GM21423 (cell line): ENCODE measurements around the gene PLSCR3.
"Not testable (repeated sequence)": the region's sequence is repeated elsewhere in the genome, so short reads cannot be mapped to it uniquely, and the experiment has no call there.

Experiments
- ATAC-seq: cut with Tn5 transposase; IDR thresholded peaks from one replicate; pipeline ENCODE4 v1.9.1; 2021; ENCODE audit warnings: mild to moderate bottlenecking, moderate library complexity; ENCODE audit not compliant: unreplicated experiment

The PLSCR3 gene

DNA sequence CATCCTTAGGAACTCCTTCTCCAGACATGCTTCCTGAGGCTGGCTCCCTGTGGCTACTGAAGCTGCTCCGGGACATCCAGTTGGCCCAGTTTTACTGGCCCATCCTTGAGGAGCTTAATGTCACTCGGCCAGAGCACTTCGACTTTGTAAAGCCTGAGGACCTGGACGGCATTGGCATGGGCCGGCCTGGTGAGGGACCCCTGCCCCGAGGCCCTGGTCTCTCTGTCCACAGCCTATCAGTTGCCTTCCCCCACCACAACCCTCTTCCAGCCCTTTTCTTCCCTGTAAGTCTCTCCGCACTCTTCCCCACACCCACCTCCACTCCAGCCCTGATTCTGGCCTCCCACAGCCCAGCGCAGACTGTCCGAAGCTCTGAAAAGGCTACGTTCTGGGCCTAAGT, 11.4 kb downstream of the PLSCR3 start:
- no peak for ATAC-seq

DNA sequence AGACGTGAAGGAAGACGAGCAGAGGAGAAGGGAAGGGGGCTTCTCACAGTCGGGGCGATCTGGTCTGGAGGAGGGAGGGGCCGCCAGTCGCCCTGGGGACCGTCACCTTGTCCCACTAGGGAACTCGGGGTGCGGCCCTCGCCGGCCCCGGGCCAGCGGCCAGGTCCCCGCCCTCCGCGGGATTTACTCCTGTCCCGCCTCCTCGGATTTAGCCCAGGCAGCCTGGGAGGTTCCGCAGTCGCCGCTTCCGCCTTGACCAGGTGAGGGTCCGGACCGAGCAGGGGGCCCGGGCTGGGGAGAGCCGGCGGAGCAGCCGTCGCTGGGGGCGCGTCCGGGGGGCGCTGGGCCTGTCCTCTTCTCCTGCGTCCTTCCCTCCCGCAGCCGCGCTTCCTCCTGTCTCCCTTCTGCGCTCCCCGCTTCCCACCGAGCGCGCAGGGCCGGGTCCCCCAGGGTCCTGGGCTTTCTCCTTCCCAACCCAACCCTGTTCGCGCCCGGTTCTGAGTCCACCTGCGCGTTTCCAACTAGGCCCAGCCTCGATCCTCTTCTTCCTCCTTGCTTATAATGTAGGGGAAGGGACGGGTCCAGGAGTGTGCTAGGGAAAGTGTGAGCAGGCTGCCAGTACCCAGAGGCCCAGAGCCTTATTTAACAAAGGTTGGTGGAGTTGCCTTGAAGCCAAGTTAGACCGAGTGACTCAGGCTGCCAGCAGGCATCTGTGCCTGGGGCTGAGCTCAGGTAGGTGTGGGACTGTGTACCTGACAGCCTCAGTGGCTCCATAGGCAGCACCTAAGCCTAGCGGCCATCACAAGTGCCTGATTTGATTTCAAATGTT, 13.3 kb downstream of the PLSCR3 start, which contains the start of gene TNK1:
Gene TNK1 (plus strand): TSS at position 235 of the 829 bp plus-strand sequence. CDS start 1,838 bp downstream, outside the sequence.
- no peak for ATAC-seq

DNA sequence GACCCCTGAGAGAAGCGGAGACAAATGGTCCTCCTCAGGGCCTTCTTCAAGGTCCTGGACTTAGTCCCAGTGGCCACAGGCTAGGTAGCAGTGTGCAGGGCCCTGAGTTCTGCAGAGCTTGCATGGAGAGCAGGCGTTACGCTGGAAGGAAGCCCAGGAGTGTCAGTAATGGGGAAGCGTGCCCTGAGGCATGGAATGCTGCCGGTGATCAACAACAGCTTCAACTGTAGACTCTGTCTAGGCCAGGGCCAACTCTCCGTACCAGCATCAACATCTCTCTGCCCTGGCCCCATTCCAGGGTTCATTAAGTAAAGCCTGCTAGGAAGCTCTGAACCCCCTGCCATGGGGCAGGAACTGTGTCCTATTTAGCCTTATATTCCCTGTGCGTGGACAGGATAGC, 14.0 kb downstream of the PLSCR3 start:
- no peak for ATAC-seq

DNA sequence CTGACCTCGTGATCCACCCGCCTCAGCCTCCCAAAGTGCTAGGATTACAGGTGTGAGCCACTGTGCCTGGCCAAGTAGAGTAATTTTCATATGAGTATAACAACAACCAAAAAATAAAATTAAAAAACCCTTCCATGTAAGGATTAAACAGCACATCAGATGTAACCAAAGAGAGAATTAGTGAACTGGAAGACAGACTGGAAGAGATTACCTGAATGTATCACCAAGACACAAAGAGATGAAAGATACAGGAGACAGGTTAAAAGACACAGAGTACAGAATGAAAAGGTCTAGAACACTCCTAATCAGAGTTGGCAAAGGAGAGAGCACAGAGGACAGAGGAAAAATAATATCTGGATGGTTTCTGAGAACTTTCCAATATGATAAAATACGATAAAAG, 15.2 kb downstream of the PLSCR3 start:
- no peak for ATAC-seq

DNA sequence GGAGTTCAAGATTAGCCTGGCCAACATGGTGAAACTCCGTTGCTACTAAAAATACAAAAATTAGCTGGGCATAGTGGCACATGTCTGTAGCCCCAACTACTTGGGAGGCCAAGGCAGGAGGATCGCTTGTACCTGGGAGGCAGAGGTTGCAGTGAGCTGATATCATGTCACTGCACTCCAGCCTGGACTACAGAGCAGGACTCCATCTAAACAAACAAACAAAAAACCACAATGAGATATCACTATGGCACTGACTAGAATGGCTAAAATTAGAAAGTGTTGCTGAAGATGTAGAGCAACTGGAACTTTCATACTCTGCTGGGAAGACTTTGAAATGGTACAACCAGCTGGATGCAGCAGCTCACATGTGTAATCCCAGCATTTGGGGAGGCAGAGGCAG, 20.0 kb downstream of the PLSCR3 start:
- no peak for ATAC-seq

DNA sequence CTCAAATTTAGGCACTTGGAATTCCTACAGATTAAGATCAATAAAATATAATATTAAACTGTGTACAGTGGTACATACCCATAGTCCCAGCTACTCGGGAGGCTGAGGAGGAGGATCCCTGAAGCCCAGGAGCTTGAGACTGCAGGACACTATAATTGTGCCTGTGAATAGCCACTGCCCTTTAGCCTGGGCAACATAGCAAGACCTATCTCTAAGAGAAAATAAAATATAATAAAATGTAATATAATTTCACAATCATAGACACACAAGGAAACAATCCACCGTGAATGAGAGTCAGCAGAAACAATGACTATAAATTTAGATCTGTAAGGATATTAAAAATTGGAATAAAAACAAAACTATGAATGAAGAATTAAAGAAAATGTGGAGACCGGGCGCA, 23.5 kb downstream of the PLSCR3 start:
- no peak for ATAC-seq

DNA sequence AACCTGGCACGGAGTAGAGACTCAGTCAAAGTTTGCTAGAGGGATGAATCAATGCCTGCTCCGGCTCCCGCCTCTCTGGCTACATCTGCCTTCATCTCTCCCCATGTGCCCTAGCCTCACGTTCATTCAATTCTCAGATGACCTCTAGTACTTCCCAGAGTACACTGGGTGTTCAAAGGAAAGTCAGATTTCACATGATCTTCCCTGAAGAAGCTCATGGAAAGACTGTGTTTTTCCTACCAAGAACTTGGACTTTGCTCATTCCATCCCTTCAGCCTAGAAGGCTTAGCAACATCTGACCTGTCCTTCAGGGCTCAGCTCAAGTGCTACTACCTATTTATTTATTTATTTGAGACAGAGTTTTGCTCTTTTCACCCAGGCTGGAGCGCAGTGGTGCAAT, 24.5 kb downstream of the PLSCR3 start:
- ATAC-seq: no peak

DNA sequence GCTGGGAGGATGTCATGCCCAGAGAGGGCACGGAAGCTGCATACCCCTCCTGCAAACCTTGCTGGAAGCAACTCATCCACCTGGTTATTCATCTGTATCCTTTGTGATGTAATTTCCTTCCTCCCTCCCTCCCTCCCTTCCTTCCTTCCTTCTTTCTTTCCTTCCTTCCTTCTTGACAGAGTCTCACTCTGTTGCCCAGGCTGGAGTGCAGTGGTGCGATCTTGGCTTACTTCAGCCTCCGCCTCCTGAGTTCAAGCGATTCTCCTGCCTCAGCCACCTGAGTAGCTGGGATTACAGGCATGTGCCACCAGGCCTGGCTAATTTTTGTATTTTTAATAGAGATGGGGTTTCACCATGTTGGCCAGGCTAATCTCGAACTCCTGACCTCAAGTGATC, 25.7 kb downstream of the PLSCR3 start:
- ATAC-seq: not testable (repeated sequence)

DNA sequence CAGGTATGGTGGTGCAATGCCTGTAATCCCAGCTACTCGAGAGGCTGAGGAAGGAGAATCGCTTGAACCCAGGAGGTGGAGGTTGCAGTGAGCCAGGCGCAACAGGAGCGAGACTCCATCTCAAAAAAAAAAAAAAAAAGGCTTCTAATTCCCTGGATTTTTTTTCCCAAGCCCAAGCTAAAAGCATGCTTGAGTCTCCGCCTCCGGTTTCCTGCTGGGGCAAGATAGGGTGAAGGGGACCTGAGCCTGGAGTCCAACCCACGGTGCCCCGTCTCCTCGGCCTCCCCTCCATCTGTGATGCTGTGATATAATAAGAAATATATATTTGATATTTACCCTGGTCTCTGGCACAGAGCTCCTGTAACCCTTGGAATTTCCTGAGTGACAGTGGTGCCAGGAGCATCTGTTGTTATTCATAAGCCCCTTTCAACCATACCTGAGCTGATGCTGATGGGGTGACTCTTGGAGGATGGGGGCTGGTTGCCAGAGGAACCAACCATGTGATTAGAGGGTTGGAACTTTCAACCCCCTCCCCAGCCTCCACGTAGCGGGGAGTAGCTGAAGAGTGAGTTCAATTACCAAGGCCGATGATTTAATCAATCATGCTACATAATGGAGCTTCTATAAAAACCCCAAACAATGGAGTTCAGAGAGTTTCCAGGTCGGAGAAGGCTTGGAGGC, 26.3 kb downstream of the PLSCR3 start:
- no peak for ATAC-seq

DNA sequence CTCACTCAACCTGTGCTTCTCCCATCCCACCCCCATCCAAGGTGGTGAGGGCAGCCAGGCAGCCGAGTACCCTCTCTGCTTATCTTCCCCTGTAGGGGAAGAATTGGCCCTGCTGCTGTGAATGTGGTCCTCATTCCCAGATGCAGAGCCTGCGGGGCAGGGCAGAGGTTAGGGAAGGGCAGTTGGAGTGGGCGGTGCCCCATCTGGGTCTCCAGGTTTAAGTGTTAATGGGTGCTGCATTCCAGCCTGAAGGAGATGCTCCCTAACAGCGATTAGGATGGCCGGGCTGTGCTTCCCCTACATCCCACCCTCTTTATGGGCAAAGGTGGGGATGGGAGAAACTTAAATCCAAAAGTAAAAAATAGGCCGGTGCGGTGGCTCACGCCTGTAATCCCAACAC, 27.2 kb downstream of the PLSCR3 start:
- ATAC-seq: no peak

DNA sequence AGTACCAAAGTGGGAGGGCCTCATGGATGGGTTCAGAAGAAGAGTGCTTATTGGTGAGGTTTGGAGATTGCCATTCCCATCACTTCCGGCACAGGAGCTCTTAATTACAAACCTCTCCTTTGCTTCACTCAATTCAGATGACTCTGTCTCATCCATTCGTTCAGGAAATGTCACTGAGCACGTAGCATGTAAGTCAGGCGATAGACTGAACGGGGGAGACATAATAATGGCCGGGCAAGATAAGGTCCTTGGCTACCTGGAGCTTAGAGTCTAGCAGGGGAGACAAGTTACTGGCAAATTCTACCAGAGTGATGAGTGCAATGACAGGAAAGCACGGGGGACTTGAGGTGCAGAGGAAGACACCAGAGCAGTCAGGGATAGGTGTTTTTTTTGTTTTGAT, 28.4 kb downstream of the PLSCR3 start:
- ATAC-seq: not testable (repeated sequence)

DNA sequence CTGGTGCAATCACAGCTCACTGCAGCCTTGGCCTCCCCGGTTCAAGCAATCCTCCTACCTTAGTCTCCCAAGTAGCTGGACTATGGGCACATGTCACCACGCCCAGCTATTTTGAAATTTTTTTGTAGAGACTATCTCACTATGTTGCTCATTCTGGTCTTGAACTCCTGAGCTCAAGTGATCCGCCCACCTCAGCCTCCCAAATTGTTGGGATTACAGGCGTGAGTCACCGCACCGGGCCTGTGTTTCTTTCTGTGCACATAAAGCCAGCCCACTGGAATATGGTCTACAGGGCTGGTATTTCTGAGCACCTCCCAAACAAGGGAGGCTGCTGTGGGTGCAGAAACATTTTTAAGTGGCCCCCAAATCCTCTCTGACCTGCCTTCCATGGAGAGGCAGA, 31.0 kb downstream of the PLSCR3 start:
- ATAC-seq: no peak

DNA sequence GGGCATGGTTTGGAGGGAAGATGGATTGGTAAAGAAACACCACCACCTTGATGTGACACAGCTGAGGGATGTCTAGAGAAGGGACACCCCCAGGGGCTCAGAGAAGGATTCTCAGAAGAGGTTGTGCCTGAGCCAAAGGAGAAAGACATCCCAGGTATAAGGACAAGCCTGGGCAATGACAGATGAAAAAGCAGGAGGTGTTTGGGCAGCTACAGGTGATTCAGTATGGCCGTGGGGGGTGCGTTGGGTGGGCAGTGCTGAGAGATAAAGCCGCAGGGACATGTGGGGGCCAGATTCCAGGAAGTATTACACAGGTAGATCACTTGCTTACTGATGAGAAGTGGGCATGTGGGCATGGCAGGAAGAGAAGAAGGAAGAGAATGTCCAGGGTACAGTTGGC, 32.4 kb downstream of the PLSCR3 start:
- ATAC-seq: no peak

DNA sequence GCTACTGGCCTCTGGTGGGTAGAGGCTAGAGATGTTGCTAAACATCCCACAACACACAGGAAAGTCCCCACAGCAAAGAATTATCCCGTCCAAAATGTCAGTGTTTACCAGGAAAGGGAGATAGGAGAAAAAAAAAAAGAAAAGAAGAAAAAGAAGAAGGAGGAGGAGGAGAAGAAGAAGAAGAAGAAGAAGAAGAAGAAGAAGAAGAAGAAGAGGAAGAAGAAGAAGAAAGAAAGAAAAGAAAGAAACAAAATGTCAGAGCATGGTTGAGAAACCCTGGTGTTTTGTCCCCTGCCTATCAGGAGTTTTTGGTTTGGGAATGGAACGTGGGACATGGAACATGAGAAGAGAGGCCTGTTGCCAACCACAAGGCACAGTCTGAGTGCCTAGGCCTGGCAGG, 36.9 kb downstream of the PLSCR3 start:
- ATAC-seq: no peak

DNA sequence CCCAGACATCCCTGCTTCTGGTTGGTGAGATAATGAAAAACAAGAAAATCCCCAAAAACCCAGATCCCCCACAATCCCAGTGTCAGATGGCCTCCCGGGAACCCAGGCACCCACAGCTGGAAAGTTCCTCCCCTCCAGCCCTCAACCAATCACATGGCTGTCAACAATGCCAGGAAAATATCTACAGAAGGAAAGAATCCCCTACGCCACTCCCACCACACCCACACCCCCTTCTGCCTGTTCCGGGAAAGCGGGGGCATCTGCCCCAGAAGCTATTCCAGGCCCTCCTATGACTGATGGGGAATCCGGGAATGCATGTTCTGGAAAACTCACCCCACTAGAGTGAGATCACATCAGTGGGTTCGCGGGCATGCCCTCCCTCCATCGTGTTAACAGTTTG, 37.6 kb downstream of the PLSCR3 start:
- ATAC-seq: no peak

DNA sequence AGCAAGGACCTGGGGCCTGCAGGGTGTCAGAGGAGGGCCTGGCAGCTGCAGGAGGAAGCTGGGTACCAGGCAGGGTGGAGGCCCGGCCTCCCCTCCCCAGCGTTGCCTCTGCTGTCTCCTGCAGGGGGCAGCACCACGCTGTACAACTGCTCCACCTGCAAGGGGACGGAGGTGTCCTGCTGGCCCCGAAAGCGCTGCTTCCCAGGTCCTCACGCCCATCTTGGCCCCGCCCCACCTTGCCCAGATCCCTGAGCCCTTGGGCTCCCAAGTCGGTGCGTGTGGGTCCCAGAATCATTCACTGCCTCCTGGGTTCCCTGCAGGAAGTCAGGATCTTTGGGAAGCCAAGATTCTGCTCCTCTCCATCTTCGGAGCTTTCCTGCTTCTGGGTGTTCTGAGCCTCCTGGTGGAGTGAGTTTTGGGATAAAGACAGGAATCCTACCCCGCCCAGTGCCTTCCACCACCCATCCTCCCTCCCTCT, 38.2 kb downstream of the PLSCR3 start:
- ATAC-seq: no peak

DNA sequence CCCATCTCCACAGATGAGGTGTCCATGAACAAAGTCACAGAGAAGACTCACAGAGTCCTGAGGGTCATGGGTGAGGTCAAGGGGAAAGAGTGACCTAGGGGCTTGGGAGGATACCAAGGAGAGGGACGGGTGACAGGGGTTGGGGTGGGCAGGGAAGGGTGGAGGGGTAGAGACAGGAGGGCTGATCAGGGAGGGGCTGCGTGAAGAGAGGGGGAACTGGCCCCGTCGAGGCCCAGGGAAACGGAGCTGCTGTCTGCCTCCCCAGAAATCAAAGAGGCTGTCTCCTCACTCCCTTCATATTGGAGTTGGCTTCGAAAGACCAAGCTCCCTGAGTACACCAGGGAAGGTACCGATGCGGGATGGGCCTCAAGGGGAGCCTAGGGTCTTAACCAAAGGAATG, 38.8 kb downstream of the PLSCR3 start:
- no peak for ATAC-seq

DNA sequence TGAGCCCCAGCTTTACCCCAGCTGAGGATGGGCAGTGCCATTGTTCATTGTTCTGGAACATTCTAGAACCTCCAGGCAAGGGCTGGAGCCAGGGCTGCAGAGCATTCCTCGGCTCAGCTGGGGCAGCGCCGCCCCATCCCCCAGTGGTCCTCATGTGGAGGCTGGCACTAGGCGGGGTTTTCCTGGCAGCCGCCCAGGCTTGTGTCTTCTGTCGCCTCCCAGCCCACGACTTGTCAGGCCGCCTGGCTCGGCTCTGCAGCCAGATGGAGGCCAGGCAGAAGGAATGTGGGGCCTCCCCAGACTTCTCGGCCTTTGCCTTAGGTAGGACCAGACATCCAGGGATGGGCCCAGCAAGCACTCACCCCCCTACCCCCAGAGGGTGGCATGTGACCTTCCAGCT, 39.3 kb downstream of the PLSCR3 start, which contains the start of gene TMEM95:
Gene TMEM95 (plus strand): TSS at position 104 of the 400 bp plus-strand sequence. CDS start 49 bp downstream, at position 153.
- no peak for ATAC-seq

DNA sequence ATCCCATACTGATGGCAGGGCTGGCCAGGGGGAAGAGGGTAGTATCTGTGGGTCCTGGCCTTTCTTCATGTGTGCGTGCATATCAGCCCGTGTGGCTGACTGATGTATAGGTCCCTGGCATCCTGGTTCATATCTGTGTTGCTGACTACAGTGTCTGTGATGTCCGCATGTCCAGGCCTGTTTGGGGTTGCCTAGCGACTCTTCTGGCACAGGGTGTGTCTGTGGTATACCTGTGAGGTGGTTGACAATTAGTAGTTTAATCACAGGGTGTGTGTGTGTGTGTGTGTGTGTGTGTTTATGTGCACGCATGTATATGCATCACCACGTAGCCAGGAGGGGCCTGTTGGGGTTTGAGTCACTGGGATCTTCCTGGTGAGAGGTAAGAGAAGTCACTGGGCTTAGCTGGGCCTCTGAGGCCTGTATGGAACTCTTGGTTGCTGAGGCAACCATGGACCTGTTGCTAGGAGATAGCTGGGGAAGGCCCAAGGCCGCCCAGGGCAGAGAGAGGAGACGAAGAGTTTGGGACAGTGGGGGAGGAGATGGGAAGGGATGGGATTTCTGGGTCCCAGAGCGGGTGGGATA, 40.0 kb downstream of the PLSCR3 start:
- ATAC-seq: no peak

DNA sequence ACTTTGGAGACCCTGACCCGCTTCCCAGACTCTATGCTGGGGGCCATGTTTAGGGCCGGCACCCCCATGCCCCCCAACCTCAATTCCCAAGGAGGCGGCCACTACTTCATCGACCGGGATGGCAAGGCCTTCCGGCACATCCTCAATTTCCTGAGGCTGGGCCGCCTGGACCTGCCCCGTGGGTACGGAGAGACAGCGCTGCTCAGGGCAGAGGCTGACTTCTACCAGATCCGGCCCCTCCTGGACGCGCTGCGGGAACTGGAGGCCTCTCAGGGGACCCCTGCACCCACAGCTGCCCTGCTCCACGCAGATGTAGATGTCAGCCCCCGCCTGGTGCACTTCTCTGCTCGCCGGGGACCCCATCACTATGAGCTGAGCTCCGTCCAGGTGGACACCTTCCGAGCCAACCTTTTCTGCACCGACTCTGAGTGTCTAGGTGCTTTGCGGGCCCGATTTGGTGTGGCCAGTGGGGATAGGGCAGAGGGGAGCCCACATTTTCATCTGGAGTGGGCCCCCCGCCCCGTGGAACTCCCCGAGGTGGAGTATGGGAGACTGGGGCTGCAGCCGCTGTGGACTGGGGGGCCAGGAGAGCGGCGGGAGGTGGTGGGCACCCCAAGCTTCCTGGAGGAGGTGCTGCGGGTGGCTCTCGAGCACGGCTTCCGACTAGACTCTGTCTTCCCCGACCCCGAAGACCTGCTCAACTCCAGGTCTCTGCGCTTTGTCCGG, 41.3 kb downstream of the PLSCR3 start:
- no peak for ATAC-seq

DNA sequence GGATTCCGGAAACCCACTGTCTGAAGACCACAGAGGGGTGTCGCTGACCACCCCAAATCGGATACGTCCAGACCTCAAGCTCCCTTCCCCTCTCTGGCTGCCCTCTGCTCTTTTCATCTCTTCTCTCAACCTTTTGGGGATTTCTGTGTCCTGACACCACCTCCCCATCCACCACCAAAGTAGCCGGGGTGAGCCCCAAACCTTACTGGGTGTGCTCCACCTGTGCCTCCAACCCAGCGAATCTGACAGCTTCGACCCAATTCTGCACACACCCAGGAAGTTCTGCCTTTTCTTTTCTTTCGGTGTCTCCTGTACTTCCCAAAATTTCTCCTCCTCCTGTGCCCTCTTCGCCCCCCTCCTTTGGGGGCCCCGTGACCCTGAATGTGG, 41.8 kb downstream of the PLSCR3 start:
- no peak for ATAC-seq
